SW480 (cell line): Measurements from ENCODE around the gene PALD1.

ENCODE experiments used
- DNase-seq: peaks from one replicate; pipeline ENCODE4 v3.0.0-alpha.2; 2016; ENCODE audit warnings: low spot score

Gene PALD1

DNA sequence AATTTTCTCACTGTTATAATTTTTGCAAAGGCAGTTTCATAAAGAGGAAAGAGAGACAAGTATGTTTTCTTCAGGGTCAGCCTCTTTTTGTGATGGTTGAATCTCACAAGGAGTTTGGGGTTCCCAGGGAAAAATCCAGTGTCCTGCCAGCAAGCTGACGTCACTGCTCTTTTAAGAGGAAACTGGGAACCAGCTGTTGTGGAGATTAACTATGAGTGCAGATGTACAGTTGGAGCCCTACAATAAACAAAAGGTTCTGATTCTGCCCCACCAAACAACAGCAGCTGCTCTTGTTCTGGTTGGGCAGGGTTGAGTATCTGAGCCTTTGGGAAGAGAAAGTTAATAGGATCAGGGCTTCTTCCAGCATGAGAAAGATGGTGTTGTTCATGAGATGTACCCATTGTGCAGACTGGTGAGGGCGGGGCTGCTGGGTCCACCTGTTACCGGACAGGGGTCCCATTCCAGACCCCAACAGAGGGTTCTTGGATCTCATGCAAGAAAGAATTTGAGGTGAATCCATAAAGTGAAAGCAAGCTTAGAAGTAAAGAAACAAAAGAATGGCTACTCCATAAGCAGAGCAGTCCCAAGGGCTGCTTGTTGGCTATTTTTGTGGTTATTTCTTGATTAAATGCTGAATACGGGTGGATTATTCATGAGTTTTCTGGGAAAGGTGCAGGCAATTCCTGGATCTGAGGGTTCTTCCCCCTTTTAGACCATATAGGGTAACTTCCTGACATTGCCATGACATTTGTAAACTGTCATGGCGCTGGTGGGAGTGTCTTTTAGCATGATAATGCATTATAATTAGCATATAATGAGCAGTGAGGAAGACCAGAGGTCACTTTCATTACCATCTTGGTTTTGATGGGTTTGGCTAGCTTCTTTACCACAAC lies 111.4 kb downstream of the PALD1 start:
- DNase-seq: no peak

DNA sequence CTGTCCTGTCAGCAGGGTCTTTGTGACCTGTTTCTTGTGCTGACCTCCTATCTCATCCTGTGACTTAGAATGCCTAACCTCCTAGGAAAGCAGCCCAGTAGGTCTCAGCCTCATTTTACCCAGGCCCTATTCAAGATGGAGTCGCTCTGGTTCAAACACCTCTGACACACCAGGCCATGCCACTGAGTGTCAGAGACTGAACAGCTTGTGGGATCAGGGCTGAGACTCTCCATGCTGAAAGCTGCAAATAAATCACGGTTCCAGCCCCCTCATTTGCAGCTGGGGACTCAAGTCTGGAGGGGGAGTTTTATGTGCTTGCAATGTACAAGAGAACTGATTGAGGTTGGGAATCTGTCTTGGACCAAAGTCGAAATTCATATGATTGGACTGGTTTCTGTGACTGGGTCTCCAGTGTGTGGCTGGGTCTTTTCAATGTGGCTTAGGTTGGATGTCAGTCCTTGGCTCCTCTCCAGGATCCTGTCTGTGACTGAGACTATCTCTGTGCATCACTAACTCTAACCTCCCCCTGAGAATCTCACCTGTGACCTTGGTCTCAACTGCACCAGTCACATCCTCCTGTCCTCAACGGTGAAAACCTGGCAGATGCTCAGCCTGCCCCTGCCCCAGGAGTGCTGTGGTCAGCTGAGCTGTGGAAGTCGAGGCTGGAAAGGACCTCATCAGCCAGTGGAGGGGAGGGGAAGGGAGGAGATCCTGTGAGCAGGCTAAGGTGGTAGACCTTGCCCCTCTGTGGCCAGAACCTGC lies 112.3 kb downstream of the PALD1 start:
- no peak for DNase-seq

DNA sequence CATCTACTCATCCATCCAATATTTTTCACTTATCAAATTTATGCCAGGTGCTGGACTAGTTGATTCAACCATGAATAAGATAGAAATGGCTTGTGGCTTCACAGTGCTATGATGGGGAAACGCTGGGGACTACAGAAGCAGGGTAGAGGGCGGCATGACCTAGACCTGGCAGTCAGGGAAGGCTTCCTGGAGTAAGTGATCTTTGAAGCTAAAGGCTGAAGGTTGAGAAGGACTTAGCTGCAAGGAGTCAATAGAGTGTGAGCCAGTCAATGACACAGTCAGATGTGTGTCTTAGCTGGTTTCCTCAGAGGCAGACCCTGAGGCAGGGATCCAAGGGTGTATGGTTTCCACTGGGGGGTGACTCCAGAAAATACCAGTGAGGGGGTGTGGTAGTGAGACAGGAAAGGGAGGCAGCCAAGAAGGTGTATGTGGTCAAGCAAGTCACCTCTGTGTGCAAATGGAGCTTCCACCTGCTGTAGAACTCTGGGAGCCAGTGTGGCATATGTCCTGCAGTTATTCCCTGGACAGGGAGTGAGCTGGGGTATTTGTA lies 113.7 kb downstream of the PALD1 start:
- no peak for DNase-seq

DNA sequence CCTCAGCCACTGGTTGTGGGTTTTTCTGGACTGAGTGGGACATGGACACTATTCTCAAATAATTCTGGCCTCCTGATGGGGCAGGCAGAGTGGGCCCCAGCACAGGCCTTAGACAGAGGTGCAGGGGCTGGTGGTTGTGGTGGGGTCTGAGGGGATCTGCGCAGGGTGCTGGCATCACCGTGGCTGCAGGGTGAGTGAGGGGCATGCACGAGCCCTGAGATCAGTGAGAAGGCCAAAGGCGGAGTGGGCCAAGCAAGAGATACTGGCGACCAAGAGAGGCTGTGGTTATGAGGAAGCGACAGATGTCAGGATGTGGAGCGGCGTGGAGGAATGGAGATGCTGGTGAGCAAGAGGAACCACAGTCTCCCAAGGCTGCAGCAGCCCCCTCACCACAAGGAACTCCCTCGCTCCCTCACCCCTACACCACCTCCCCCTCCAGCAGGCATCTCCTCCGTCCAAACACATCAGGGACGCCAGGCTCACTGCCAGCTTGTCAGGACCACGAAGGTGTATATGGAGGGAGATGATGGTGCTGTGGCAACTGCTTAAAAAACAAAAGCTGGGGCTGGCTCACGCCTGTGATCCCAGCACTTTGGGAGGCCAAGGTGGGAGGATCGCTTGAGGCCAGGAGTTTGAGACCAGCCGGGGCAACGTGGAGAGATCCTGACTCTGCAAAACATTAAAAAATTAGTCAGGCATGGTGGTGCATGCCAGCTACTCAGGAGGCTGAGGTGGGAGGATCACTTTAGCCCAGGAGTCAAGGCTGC lies 114.4 kb downstream of the PALD1 start:
- no peak for DNase-seq

DNA sequence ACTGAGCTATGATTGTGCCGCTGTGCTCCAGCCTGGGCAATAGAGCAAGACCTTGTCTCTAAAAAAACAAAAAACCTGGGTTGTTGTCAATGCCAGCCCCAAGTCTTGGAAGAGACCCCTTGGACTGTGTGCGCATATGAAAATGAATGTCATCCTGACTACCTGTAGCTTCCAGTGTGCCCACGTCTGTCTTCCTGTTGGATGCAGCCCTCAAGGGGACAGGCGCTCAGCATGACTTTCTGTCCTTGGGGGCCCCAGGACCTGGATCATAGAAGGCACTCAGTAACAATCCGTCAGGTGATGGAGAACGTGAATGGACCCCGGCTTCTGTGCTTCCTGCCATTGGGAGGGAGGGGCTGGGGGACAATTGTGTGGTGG lies 114.9 kb downstream of the PALD1 start:
- no peak for DNase-seq

DNA sequence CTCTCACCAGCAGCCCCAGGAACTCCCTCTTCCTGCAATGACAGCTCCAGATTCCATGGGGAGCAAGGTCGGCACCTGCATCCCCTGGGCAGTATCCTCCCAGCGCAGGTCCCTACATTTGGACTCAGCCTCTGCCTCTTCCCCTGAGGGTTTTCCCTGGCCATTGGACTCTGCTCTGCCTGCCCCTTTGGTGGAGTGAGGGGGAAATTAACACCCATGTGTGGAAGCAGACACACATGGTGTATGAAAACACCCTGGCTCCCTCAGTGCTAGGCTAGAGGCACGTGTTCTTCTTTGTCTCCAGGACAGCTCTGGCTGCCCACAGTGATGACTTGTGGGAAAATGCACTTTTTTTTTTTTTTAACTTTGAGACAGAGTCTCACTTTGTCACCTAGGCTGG lies 115.6 kb downstream of the PALD1 start:
- no peak for DNase-seq

DNA sequence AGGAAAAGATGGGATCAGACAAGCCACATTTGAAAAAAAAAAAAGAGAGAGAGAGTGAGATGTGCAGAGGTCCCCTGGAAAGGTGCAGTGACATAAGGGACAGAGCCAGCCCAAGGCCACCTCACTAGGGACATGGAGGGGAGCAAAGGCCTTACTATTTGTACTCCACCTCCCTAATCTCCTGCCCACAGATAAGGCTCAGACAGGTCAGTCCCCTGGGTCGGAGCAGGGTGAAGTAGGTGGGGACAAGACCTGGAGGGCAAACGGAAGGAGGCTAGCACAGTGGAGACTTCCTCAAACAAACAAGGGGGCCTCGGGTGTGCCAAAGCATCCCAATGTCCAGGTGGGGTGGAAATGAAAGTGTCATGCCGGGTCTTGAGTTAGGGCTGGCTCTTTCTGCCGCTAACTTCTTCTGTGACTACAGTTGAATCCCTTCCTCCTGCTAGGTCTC lies 117.0 kb downstream of the PALD1 start:
- DNase-seq: peak; percentile 15

DNA sequence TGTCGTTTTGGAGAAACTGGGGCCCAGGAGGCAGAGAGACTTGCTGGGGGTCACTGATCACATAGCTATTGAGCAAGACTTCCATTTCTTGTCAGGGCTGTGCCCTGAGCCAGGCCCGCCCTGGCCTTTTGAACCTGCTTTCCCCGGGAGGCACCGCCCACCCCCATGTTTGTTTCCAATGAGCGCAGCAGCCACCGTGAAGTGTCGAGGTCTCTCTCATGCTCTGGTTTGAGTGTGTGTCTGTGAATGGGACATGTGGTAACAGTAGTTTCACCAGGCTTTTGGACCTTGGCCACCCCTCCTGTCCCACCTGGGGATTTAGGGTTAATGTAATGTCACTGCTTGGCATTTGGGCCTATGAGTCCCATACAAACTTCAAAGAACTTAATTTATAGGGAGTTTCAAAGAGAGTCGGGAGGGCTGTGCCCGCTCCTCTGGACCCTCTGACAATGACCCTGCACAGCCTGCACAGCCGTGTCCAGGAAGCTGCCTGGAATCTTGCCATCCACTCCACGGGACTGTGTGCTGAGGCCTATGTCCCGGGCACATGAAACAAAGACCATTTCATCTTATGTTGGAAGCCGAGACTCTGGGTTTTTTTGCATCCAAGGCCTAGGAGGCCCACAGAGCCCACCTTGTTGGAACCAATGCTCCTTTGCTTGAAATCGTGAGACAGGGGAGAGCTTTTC lies 117.7 kb downstream of the PALD1 start:
- DNase-seq: peak; percentile 48

DNA sequence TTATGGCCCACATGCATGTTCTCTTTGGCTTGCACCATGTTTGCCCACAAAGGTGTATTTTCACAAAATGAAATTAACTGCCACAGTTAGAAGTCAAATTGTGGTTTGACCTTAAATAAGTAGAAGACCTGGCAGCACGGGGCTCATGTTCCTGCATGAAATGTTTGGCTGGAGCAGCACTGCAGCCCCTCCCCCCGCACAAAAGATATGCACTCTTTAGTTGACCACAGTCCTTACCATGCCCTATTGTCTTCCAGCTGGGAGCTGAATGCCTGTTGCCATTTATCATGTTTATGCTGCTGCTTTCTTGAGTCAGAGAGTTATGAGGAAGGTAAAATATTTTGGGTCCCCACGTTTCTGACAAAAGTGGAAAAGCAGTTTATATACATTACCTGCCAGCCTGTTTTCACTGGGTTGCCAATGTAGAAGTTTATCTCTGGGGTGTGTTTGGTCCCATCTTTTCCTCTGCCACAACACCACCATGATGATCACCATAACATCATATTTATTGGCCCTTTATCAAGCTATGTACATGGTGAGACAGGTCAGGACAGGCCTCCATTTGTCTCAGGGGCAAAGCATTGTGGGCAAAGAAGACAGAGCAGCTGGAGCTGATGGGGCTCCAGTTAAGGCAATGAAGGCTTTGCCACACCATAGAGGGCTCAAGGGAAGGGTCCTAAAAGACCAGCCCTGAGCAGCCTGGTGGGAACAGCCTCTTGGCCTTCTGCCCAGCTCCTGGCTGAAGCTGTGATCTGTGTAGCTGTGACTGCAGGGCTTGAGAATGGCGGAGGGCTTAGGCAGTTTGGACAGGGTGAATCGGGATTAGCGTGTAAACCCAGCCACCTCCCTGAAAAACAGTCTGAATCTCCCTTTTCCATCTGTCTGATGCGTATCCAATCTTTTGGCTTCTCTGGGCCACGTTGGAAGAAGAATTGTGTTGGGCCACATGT lies 118.6 kb downstream of the PALD1 start:
- no peak for DNase-seq

DNA sequence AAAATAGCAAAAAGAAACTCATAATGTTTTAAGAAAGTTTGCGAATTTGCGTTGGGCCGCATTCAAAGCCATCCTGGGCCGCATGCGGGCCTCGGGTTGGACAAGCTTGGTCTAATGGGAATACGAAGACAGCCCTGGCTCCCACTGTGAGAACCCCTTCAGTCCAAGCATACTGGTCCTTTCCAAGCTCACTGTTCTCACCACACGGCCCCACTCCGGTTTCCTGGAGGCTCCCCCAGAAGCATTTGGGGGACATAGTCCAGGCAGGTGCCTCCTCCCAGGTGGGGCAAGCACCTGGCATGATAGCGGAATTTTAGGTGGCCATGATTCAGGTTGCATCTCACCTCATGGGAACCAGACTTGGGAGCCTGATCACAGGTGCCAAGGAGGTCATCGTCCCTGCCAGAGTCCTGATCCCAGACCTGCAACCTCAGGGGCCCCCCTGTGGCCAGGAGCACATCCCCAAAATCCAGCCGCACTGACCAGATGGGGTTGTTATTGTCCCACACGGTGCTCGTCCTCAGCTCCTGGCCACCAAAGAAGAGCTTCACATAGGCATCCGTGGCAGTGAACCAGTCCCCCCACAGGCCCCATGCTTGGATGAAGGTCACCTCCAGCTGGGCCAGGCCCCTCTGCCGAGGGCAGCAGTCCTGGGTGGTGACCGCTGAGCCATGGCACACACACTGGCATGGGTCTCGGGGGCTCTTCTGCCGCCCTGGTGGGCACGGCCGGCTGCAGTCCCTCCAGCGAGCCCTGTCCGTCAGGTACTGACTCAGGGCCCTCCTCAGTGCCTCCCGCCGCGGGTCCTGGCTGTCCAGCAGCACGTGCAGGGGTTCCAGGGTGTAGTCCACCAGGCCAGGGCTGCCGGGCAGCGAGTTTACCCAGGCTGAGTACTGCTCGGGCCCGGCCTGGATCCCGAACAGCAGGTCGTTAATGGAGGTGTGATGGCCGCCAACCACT lies 119.6 kb downstream of the PALD1 start:
- DNase-seq: no peak

DNA sequence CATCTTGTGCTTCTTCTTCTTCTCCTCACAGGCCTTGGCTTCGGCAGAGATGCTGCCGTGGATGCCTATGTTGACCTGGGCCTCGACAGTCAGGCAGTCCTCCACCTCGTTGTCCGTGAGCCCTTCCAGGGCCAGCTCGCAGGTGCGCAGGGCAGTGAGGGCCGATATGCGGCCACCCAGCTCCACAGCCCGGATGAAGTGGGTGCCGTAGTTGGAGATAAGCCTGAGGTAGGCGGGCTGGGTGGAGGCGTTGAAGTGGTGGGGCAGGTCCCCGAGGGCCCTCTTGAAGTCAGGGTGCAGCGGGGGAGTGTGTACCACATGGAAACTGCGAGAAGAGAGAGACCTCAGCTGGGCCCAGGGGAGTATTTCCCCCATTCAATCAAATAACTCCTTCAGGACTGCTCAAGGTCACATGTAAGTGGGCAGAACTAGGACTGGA lies 120.3 kb downstream of the PALD1 start:
- DNase-seq: no peak

DNA sequence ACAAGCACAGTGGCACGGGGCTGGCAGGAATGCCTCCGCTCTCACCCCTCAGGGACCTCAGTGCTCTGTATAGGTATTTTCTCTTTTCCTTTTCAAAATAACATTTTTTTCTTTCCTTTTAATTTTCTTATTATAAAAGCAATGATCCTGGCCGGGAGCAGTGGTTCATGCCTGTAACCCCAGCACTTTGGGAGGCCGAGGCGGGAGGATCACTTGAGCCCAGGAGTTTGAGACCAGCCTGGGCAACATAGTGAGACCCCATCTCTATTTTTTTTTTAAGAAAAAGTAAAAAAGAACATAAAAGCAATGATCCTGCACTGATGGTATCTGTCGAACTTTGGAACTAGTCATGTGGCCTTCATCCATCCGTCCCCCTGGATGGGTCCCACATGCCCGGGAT lies 120.8 kb downstream of the PALD1 start:
- no peak for DNase-seq

DNA sequence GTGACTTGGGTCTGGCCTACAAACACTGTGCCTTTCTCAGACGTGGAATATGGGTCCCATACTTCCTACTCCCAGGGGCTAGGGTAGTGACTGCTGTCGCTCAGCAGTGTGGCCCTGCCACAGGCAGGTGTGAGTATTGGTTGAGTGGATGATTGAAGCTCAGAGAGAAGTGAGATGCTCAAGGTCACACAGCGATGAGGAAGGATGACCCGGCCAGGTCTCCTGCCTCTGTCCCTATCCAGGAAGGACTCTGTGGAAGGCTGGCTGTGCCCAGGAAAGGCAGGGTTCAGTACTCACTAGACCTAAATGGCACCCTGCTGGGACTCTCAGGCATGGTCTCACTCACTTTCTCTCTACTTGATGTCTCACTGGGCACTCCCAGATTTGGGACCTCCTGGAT lies 121.2 kb downstream of the PALD1 start:
- DNase-seq: no peak

DNA sequence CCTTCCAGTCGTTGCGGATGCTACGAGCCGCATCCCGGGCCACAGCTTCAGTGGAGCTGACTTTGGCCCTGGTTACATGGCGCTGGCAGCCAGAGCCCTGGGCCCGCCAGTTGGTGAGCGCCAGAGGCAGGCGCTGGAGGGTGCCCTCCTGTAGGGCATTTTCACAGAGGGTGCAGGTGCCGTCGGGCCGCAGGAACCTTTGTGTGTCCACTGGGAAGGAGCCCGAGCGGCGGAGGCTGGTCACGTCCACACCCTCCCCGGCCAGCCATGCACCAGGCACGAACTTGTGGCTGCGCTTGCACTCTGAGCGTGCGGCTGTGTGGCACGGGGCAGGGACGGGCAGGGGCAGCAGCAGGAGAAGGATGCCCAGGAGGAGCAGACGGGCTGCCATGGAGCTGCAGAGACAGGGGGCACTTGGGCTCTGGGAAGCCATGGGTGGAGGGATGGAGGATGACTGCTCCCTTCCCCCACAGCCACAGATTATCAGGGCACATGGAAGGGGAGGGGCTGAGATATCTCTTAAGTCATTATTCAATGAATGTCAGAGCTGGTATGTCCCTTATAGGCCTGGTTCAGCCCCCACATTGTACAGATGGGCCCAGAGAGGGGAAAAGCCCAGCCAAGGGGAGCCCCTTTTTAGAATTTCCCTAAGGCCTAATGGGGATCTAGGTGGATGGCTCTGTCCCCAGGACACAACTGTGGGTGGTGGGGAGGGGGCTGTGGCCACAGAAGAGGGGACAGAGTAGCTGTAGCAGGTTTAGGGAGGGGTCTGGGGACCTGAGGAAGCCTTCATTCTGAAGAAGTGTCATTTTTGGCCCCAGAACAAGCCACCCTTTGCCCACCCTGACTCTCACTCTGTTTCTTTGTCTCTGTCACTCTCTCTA lies 122.2 kb downstream of the PALD1 start:
- no peak for DNase-seq

DNA sequence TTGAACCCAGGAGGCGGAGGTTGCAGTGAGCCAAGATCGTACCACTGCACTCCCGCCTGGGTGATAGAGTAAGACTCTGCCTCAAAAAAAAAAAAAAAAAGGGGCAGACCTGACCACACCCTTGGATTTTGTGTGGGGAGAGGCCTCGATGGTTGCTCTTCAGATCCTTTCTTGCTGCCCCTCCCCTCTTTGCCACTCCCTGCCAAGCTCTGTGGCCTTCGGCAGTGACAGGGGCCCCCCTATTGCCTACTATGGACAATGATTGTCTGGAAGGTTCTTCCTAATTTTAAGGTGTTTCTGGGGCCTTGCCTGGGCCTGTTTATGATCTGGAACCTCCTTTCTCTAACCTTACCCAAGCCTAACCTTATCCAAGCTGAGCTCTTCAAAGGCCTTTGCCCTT lies 123.2 kb downstream of the PALD1 start:
- DNase-seq: peak; percentile 44

DNA sequence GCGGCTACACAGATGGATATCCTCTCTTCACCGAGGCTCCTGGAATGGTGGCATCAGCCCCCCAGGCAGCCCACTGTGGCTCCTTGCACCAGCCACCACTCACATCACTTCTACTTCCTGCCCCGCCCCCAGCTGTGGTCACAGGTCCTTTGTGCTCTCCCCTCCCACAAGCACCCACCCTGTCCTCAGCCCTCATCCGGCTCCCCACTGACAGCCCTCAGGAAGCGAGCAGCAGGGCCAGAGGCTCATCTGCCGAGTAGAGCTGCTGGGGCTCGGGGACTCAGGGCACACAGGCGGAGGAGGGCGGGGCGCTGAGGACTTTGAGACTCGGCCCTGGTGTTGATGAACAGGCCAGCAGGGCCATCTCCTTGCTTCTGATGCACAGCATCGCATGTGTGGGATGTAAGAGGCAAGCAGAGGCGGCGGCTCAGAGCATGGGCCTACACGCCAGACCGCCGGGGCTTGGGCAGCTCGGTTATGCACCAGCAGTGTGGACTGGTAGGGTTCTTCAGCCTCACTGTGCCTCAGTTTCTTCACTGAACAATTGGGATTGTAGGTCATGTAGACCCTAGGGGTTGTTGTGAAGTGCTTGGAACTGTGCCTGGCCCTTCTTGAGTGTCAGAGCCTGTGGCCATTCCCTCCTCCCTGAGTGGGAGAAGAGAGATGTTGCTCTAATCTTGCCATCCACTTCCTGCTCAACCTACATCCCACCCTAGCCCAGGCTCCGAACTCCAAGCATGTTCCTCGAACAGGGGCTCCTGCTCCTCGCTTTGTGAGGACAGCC lies 124.3 kb downstream of the PALD1 start, which contains the start of gene PRF1:
PRF1 (minus strand) TSS at position 77 of the 784 bp plus-strand sequence. CDS start 1,839 bp downstream, outside the sequence.
- peak; percentile 83 for DNase-seq

DNA sequence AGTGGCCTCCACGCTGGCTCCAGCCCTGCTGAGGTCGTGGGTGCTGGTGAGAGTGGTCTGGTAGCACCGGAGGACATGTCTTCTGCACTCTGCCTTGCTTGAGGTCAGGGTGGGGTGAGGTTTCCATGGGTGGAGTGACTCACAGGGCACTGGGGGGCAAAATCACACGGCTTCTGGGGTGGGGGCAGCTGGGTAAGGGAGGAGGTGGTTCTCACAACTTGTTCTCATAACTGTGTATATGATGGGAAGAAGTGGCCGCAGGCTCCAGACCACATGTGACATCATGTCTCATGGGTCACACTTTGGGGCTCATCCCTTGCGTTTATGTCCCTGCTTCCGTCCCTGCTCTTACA lies 124.9 kb downstream of the PALD1 start:
- DNase-seq: no peak
